GM19351 (cell line): ENCODE measurements around the gene CPO.

Experiments
- ATAC-seq: cut with Tn5 transposase; IDR thresholded peaks from one replicate; pipeline ENCODE4 v1.9.1; 2021; ENCODE audit warnings: mild to moderate bottlenecking, moderate library complexity; ENCODE audit not compliant: unreplicated experiment

CPO gene

DNA sequence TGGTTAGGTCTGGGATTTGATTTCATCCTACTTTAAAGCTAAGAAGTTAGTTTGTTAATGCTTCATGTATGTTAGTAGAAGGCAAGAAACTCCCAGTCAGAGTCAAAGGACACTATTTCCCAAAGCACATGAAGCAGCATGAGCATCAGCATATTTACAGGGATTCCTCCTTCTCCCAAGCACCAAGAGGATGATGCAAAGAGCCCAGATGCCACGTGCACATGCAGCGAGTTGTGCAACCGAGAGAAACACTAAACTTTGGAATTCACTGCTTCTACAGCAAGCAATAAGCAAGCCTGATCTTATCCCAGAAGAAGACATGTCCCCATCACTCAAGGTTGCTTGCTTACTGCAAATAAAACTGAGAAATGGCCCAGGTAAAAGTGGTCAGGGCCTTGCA is 32.5 kb downstream of the CPO start:
- no peak for ATAC-seq

DNA sequence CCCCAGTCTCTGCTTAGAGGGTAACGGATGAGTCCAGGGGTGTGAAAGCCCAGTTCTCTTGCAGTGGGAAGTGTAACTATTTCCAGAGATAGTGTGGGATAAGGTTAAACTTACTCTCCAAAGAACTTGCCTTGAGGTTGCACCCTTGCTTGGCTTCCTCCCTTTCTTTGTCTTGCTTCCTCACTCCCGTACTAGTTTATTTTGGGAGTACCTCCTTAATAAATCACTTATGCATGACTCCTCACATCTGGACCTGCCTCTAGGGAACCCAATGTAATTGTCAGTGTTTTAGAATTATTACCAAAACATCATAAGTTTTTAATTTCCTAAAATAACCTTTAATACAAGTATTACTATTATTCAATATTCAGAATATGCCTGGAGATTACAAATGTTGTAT is 35.2 kb downstream of the CPO start:
- no peak for ATAC-seq

DNA sequence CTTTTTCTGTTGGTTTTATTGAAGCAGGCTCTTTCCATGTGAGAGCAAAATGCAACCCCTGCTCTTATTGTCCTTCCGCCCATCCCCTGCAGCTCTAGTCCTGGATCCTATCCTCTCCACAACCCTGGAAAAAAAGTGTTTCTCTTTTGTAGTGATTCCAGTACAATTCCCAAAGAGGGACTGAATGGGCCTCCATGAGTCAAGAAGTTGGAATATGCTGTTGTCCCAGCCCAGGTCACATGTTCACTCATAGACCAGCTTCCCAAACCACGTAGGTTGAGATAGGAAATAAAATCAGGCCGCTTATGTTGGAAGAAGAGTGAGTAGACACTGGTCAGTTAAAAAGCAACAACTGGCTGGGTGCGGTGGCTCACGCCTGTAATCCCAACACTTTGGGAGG is 39.4 kb downstream of the CPO start:
- no peak for ATAC-seq

DNA sequence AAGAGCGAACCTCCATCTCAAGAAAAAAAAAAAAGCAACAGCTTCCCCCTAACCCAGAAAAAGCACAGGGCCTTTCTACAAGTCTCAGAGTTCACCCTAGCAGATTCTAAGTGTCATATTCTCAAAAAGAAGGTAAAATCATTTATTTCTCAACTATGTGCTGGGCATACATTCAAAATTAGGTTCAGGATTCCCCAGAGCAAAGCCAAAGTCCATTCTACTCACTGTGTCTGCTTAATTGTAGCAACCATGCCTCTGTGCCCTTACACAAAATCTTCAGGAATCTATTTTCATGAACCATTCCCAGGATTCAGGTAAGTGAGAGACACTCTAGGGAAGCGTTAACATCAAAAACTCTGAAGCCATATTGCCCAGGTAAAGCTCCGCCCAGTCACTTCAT is 40.0 kb downstream of the CPO start:
- no peak for ATAC-seq

DNA sequence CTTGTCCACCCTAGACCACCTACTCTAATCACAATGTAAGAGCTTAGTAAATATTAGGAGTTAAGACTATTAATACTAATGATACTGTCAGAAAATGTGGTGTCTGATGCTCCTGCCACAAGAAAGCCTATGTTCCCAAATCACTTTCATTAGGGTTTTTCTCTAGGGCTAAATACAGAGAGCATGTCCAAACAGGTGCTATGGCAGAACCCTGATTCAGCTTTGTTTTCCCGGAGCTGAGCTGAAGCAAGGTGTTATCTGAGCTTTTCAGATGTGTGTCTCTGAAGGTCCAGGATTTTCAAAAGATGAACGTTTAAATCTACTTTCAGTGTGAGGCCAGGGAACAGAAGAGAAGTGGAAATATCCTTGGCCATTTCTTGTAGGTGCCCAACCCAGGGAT is 40.6 kb downstream of the CPO start:
- no peak for ATAC-seq

DNA sequence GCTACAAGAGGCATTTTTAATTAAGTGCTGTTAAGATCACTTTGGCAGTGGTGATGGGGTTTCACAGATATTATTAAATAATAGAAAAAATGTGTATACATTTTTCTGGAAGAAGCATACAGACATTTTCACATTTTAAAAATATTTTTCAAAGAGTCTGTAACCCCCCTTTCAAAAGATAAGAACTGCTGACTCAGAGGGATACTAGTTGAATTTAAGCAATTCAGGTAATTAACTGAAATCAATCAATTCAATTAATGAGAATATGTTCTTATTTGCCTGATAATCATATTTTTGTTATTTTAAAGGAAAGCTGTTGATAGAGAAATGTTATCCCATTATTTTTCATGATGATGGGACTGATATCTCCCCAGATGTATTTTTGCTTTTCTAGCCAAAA is 41.1 kb downstream of the CPO start:
- no peak for ATAC-seq

DNA sequence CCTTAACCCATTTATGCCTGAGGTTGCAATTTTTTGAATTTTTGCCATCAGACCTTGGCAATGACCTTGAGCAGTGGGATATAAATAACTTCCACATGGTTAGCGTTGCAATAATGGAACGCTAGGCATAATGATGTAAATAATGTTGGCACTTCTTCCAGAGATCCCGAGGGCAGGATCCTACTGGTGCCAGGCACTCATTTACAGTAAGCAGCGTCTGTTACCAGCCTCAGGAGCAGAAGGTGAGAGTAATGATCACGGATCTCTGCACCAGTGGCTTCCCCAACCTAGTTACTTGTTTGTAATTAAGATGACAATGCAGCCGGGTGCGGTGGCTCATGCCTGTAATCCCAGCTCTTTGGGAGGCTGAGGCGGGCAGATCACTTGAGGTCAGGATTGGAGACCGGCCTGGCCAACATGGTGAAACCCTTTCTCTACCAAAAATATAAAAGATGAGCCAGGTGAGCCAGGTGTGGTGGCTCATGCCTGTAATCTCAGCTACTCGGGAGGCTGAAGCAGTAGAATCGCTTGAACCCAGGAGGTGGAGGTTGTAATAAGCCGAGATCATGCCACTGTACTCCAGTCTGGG is 41.9 kb downstream of the CPO start:
- no peak for ATAC-seq

DNA sequence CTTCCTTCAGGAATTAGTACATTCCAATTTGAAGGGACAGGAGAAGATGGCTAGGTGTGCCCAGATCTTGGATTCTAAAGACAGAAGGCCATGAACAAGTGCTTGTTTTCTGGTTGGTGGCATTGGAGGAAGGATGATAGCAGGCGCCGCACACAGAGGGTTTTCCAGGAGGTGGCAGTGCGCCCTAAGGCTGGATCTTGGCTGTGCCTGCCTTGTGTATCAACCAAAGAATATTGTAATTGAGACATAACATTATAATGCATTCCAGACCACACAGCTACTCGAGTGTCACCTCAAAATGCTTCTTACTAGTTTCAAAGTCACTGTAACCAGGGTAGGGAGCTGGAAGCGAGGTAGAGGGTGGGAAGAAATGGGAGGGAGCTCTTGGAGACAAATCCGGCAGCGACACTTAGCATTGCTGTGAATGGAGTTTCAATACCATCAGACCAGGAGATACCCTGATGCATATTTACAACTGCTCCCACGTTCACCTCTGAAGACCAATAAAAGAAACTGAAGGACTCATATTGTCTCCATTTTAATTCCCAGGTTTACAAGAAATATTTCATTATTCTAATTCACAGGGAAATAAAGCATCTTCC is 42.5 kb downstream of the CPO start:
- ATAC-seq, result no peak

DNA sequence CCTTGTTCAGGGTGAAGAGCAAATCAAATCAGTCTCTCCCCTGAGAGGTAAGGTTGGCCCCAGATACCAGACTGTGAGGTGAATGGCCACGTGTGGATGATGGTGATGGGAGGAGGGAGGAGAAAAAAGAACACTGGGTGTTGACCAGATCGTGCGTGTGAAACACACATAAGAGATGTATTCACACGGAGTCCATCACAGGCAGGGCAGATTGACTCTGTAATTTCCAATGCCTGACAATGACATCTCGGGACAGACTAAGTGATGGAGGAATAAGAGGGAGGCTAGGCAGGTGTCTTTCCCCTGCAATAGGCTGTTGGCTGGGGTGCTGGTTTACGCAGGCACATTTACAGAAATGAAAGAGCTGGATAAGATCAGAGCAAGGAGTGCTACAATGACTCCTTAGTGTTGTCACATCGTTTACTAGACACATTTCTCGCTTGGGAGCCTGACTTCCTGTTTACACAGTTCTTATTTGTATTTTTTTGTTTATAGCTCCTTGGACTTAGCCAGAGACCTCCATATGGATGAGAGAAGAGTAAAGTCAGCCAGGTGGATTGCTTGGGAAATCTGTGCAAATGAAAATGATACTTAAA is 43.1 kb downstream of the CPO start:
- no peak for ATAC-seq

DNA sequence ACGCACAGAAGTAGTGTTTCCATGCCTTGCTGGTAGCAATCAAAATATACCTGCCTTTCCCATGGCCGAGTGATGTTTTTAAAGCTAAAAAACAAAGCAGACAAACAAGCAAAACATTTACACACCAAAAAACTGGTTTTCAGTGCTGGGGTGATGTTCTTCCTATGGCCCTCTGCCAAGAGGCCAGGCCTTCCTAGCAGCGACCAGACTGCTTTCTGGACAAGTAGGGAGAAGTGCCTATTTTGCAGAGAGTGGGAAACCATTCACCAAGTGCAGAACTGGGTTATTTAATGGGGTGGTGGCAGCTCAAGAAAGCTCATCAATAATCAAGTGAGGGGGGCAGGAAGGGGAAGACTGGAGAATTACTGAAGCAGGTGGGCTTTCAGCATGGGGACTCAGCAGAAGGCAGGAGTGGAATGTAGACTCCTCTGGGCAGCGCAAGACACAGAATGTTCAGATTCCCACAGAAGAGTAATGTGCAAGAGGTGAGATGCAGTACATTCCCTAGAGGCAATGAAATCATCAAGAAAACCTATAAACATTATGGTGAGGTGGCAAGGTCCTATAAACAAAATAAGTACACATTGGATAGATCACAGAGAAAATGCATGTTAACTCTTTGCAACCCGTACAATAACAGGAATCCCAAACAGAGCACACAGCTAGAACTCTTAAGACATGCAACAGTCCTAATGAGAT is 44.0 kb downstream of the CPO start:
- ATAC-seq, result no peak

DNA sequence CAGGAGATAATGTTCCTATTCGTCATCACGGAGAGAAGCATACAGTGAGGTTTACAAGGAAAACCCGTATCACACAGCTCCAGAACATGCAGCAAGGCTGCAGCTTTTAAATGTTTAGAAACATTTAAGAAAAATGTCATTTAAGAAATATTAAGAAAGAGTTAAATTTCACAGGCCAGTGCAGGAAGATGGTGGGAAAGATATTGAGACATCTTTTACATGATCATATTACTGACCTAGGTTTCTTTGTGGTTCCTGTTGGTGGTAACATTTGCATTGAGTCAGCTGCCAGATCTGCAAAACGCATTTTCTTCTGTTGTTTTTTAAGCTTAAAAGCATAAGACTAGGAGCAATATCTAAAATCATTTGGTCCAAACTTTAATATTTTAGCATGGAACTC is 44.9 kb downstream of the CPO start:
- no peak for ATAC-seq

DNA sequence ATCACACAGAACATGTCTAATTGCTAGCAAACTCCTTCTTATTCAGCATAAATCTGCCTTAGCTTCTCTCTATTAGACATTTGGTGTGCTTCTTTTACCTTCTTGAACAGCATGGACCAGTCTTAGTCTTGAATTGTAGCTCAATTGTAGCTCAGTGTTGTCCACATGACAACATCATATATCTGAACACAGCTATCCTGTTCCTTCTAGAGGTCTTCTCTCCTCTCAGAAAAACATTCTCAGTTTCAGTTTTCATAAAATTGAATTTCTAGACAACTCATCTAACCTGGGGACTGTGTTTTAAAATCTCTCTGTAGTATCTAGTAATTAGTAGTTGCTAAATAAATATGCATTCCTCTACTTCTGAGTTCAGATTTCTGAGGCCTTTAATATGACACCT is 47.6 kb downstream of the CPO start:
- ATAC-seq, result no peak

DNA sequence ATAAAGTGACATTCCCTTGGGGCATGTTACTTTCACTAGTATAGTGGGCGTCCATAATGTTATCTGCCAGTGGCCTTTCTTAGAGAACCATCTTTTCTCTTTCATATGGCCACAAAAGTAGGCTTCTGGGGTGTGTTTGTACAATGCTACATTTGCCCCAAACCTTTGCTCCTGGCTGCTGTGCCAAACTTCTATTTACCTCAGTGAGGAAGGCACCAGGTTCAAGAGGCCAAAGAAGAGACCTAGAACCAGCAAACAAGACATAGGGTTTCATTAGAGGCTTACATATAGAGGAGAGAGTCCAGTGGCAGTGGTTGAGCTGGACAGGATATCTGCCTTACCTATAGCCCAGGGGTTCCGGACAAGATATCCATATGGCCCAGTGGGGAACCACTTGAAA is 48.5 kb downstream of the CPO start:
- no peak for ATAC-seq

DNA sequence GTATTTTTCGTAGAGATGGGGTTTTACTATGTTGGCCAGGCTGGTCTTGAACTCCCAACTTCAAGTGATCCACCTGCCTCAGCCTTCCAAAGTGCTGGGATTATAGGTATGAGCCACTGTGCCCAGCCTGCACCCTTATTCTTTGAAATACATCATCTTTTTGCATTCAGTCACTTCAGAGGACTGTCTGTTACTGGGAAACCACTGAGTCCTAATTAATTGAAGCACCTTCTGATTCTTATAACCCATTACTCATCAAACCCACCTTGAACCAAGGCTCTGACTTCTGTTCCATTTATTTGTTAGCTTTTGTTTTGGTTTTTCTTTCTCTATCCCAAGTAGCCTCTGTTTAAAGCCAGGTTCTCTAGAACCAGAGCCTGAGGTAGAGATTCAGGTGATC is 49.6 kb downstream of the CPO start:
- ATAC-seq, result no peak

DNA sequence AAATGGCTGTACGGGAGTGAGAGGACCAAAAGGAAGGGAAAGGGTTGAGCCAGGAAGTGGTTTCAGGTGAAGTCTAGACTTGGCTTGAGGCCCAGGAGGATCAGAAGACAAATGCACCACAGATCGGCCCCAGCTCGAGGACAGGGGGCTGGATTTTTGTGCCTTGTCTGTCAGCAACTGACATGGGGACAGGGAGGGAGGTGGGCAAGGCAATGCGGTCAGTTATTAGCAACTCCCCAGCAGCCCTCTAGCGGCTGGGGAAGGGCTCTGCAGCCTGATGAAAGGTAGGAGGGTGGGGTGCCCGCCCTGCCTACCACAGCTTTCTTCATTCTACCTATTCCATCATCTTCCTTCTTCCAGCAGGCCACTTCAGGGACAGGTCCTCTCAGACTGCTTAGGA is 50.0 kb downstream of the CPO start:
- ATAC-seq, result peak; percentile 90

DNA sequence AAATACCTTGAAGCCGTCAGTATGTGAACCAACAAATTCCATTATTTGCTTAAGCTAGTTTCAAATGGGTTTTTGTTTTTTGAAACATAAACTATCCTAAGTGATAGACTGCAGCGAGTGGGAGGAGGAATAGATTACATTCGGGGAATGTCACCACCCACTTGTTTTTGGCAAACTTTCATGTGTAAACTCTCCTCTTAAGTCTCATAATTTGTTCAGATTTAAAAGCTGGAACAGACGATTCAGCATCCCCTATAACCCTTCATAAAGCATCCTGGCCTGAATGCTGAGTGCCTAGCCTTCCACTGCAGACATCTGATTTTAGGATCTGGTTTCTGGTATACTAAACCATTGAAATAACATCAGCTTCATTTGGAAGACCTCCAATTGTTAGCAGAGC is 51.0 kb downstream of the CPO start:
- ATAC-seq, result no peak

DNA sequence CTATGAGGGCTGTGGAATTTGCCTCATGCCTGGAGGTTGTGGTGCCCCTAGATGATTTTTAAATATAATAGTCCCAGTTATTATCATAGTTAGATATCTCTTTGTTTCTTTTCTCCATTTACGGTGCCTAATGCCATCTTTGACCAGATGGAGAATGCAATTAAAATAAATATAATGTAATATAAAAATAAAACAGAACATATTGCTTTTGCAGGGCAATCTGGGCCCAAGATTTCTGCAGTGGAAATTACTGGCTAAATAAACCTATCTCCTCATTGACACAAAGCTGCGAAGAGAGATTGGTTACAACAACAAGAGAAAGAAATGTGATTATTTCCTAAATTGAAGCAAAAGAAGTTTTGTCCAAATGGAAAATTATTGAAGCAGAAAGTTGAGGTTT is 51.8 kb downstream of the CPO start:
- no peak for ATAC-seq

DNA sequence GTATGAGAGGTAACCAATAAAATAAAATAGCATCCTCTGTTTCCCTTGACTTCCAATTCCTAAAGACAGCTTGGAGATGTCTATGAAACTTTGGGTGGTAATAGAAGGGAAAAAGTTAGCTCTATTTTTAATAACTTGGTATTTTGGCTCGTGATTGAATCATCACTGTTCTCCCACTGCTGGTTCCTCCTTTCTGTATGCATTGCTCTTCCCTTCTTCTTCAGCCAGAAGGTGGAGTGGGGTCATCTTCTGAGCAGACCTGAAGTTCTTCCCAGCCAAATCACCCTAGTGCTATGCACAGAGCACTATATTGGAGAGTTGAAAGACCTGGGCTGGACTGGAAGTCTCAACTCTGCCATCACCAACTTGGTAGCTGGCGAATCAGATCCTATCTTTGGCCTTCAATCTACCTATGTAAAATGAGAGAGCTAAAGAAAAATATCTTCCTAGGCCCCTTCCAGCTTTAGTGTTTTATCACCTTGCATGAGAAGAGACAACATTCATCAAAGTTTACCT is 54.1 kb downstream of the CPO start:
- ATAC-seq, result no peak

DNA sequence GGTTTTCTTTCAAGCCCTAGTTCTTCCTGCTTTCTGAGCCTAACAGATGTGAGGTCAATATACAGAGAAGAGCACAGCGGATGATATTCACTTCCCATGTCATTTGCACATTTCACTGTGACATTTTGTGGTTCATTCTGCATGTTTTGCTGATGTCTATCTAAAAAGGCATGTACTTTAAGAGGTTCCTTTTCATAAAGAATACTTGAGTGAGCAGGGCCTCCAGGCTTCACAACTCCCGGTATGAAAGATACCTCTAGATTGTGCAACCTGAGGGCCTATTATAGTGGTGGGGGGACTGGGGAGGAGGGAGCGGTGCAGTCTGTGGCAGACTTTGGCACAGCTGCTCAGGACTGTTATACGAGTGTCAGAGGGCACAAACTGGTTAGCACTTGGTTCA is 54.6 kb downstream of the CPO start:
- no peak for ATAC-seq

DNA sequence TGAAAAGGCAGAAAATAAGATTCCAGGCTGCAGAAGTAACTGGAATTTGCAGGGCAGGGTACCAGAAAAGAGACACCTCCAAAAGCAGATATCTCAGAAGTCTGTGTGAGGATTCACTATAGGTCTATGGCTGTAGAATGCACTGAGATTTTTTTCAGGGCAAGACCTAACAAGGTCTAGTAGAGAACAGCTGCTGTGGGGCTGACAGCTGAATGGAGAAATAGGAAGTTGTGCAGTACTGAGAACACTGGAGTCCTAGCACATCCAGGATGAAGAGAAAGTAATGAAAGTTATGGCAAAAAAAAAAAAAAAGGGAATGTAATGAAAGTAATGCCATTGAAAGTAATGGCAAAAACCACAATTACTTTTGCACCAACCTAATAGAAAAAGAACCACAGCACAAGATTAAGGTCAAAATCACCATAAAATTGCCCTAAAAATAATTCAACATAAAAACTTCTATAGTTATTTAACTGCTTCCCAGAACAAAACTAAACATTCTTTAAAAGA is 57.3 kb downstream of the CPO start:
- no peak for ATAC-seq

DNA sequence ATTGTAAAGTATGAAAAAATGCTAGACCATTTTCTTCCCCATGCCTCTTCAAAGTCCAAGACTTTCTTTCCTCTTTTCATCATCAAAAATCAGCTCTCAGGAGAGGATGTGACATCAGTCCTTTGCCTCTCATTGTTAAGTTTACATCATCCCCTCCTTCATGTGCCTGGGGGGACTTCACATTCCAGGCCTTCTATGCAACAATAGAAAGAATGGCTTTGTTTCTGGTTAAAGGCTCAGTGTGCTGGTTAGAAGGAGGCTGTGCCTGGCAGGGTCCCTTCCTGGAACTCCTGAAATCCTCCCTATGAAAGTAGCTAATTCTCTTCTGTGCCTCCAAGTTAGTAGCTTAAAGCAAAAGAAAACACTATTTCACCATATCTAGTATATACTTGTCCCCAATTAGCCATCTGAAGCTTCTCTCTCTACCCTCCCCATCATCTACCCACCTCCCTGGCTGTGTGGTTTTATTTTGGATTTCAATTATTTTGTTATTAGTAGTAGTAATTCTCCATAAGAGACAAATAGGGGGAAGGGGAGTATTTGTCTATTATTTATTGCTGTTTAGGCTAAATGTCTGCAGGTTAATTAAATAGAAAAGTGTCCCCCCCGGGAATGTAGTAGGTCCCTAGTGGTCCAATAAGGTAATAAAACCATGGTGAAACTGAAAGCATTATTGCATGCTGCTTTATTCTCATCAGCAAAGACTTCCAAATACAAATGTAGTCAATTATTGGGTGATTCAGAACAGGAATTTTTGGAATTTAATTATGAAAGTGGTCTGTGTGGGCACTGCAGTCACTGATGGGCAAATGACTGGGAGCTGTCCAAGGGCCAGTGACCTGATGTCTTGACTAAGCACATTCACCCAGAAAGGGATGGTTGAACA is 69.0 kb downstream of the CPO start:
- ATAC-seq, result no peak
